Osteocyte (in vitro differentiated cells): ENCODE measurements around the gene INPPL1. TPM values are rescaled to one million over a fixed set of nuclear protein-coding genes. Genes with fewer than 3 reads are reported as not detected.

Experiments
- DNase-seq: peaks from one replicate; pipeline ENCODE4 v3.0.0; 2021; ENCODE audit warnings: mixed read lengths; ENCODE audit not compliant: unreplicated experiment; ENCODE audit errors: extremely low spot score
- H3K27ac Mint-ChIP-seq: one replicate; pipeline ENCODE4 v1.8.0; 2021; ENCODE audit warnings: mild to moderate bottlenecking, mixed read lengths; ENCODE audit not compliant: unreplicated experiment
- H3K27me3 Mint-ChIP-seq: one replicate; pipeline ENCODE4 v1.8.0; 2021; ENCODE audit warnings: mixed read lengths; ENCODE audit not compliant: unreplicated experiment
- H3K36me3 Mint-ChIP-seq: one replicate; pipeline ENCODE4 v1.8.0; 2021; ENCODE audit warnings: mixed read lengths; ENCODE audit not compliant: unreplicated experiment
- H3K4me1 Mint-ChIP-seq: one replicate; pipeline ENCODE4 v1.8.0; 2021; ENCODE audit warnings: mixed read lengths; ENCODE audit not compliant: unreplicated experiment
- H3K4me3 Mint-ChIP-seq: one replicate; pipeline ENCODE4 v1.8.0; 2021; ENCODE audit warnings: mild to moderate bottlenecking, moderate library complexity, mixed read lengths; ENCODE audit not compliant: unreplicated experiment
- H3K9me3 Mint-ChIP-seq: one replicate; pipeline ENCODE4 v1.8.0; 2021; ENCODE audit warnings: mixed read lengths; ENCODE audit not compliant: unreplicated experiment
- CTCF ChIP-seq: fragments of 200-600 bp; sonication (generic); IDR thresholded peaks from 2 replicates; pipeline ENCODE4 v1.5.0; 2021; ENCODE audit warnings: antibody characterized with exemption, mild to moderate bottlenecking, moderate library complexity
- total RNA-seq: library from RNA; stranded (reverse); gene quantifications from 2 replicates; pipeline ENCODE4 v1.2.1, GENCODE V29; 2021

The INPPL1 gene
- total RNA-seq, 1 donor from 2014 or later = 289 TPM

- no peaks in the 10 kb centered on the region for H3K9me3 Mint-ChIP-seq
- H3K4me1 Mint-ChIP-seq = peaks cover 7% of the 10 kb centered on the region
- peaks cover 15% of the 10 kb centered on the region for H3K27me3 Mint-ChIP-seq
- H3K4me3 Mint-ChIP-seq = no peak overlapping the region
- H3K36me3 Mint-ChIP-seq = no peaks in the 10 kb centered on the region
- DNase-seq = peak; percentile 78
- no peak for TF ChIP-seq CTCF
- no peak overlapping the region for H3K27ac Mint-ChIP-seq
Measured at GRCh38 chr11:72280726-72281315, 56.3 kb downstream of the INPPL1 start.

GRCh38 chr11:72283947-72284346, 59.4 kb downstream of the INPPL1 start:
- no peak for TF ChIP-seq CTCF
- Mint-ChIP-seq H3K9me3 (no peaks in the 10 kb centered on the region), H3K36me3 (no peaks in the 10 kb centered on the region)

GRCh38 chr11:72287293-72287692, 62.7 kb downstream of the INPPL1 start:
- Mint-ChIP-seq H3K4me3 (no peak overlapping the region), H3K27ac (no peak overlapping the region), H3K36me3 (no peaks in the 10 kb centered on the region), H3K4me1 (no peaks in the 10 kb centered on the region), H3K9me3 (no peaks in the 10 kb centered on the region), H3K27me3 (peaks cover 14% of the 10 kb centered on the region)
- peak; percentile 49 for DNase-seq
- no peak for TF ChIP-seq CTCF

More at GRCh38 chr11:72283947-72284346, 59.4 kb downstream of the INPPL1 start:
- H3K4me3 Mint-ChIP-seq = no peak overlapping the region
- peaks cover 14% of the 10 kb centered on the region for H3K27me3 Mint-ChIP-seq
- DNase-seq = no peak
- H3K4me1 Mint-ChIP-seq = peaks cover 6% of the 10 kb centered on the region
- H3K27ac Mint-ChIP-seq = no peak overlapping the region

Other genes starting within 250 kb of the INPPL1 start
- 8.8 and 9.6 TPM in 2 replicates for gene IL18BP, start 225.9 kb upstream of the INPPL1 start, total RNA-seq
- 238 and 247 TPM in 2 replicates for gene NUMA1, start 144.2 kb upstream of the INPPL1 start, total RNA-seq
- gene LRRC51, start 143.9 kb upstream of the INPPL1 start, total RNA-seq = 9.1 and 10.9 TPM in 2 replicates
- gene LAMTOR1, start 121.5 kb upstream of the INPPL1 start, total RNA-seq = 95.4 and 96.8 TPM in 2 replicates
- gene TOMT, start 118.8 kb upstream of the INPPL1 start, total RNA-seq = not detected in 2 replicates
- gene ANAPC15, start 112.1 kb upstream of the INPPL1 start, total RNA-seq = 32.1 and 32.3 TPM in 2 replicates
- not detected in 2 replicates for gene FOLR3, start 89.0 kb upstream of the INPPL1 start, total RNA-seq
- gene FOLR1, start 32.6 kb upstream of the INPPL1 start, total RNA-seq = not detected in 2 replicates
- not detected in 2 replicates for gene FOLR2, start 8.0 kb upstream of the INPPL1 start, total RNA-seq
- not detected in 2 replicates for gene PHOX2A, start 19.4 kb downstream of the INPPL1 start, total RNA-seq
- gene CLPB, start 209.8 kb downstream of the INPPL1 start, total RNA-seq = 20.4 and 20.7 TPM in 2 replicates